PC-9 (cell line): ENCODE measurements around the gene QSER1. TPM values are rescaled to one million over a fixed set of nuclear protein-coding genes. Genes with fewer than 3 reads are reported as not detected.

Source experiments
- BruUV-seq: library from RNA; stranded (reverse); fragments of 400-500 nt; replicated peaks from 2 replicates; lab custom pipeline; 2021; lab: Mats Ljungman, UMichigan
- CTCF ChIA-PET: fragments of 300-600 bp; sonication (Branson Sonifier 250); formaldehyde crosslinking; loops from one replicate; lab custom pipeline; 2022; ENCODE audit warnings: antibody characterized with exemption; lab: Charles Lee
- POLR2A ChIA-PET: fragments of 300-600 bp; sonication (Branson Sonifier 250); formaldehyde crosslinking; loops from one replicate; lab custom pipeline; 2022; ENCODE audit warnings: antibody characterized with exemption; ENCODE audit not compliant: unreplicated experiment; lab: Charles Lee
- DNase-seq, 2 experiments: peaks; one replicate each; pipeline versions ENCODE4 v3.0.0 to v3.0.0-alpha.2; 2015 to 2022; ENCODE audit warnings: mixed read lengths in 1 of 2
- H2AFZ ChIP-seq: fragments of 200-600 bp; sonication (generic); 2 replicates; pipeline ENCODE4 v1.8.1; 2017; ENCODE audit warnings: antibody characterized with exemption
- H3F3A ChIP-seq: fragments of 200-600 bp; sonication (generic); 2 replicates; pipeline ENCODE4 v1.8.1; 2017; ENCODE audit warnings: antibody characterized with exemption, mild to moderate bottlenecking, low read depth; ENCODE audit not compliant: insufficient read depth
- H3K27ac ChIP-seq: fragments of 200-600 bp; sonication (generic); 2 replicates; pipeline ENCODE4 v1.6.1; 2016; ENCODE audit warnings: mixed run types
- H3K27me3 ChIP-seq: fragments of 200-600 bp; sonication (generic); 2 replicates; pipeline ENCODE4 v1.6.1; 2016; ENCODE audit warnings: low read depth, mixed run types; ENCODE audit not compliant: insufficient read depth
- H3K36me3 ChIP-seq: fragments of 200-600 bp; sonication (generic); 2 replicates; pipeline ENCODE4 v1.6.1; 2016; ENCODE audit warnings: low read depth, mixed run types
- H3K4me1 ChIP-seq: fragments of 200-600 bp; sonication (generic); replicated peaks from 2 replicates; pipeline ENCODE4 v1.6.1; 2016; ENCODE audit warnings: mixed run types; ENCODE audit not compliant: insufficient read depth
- H3K4me2 ChIP-seq: fragments of 200-600 bp; sonication (generic); 2 replicates; pipeline ENCODE4 v1.6.1; 2017; ENCODE audit warnings: mixed run types
- H3K4me3 ChIP-seq: fragments of 200-600 bp; sonication (generic); 2 replicates; pipeline ENCODE4 v1.6.1; 2016; ENCODE audit warnings: mixed run types
- H3K79me2 ChIP-seq: fragments of 200-600 bp; sonication (generic); 2 replicates; pipeline ENCODE4 v1.6.1; 2017; ENCODE audit warnings: low read depth, mixed run types
- H3K9me2 ChIP-seq: fragments of 200-600 bp; sonication (generic); 2 replicates; pipeline ENCODE4 v1.8.1; 2017; ENCODE audit warnings: mild to moderate bottlenecking; ENCODE audit not compliant: insufficient read depth
- H3K9me3 ChIP-seq: fragments of 200-600 bp; sonication (generic); 2 replicates; pipeline ENCODE4 v1.8.1; 2016; ENCODE audit warnings: low read depth; ENCODE audit not compliant: insufficient read depth
- H4K20me1 ChIP-seq: fragments of 200-600 bp; sonication (generic); 2 replicates; pipeline ENCODE4 v1.8.1; 2017; ENCODE audit not compliant: insufficient read depth
- CTCF ChIP-seq: fragments of 200-600 bp; sonication (generic); conservative IDR thresholded peaks from 2 replicates; pipeline ENCODE4 v1.6.1; 2017; ENCODE audit warnings: mixed run types, antibody characterized with exemption, mild to moderate bottlenecking, moderate library complexity
- EZH2 ChIP-seq: fragments of 200-600 bp; sonication (generic); IDR thresholded peaks from 2 replicates; pipeline ENCODE4 v1.8.0; 2017; ENCODE audit warnings: antibody characterized with exemption, low read depth
- intact Hi-C: fragments of 100-400 bp; cut with micrococcal nuclease; formaldehyde crosslinking; loops from one replicate; pipeline ENCODE4 v1.10.0; 2022; ENCODE audit not compliant: unreplicated experiment
- total RNA-seq: library from RNA; stranded (reverse); gene quantifications from 2 replicates; pipeline ENCODE4 v1.2.3, GENCODE V29; 2021

The QSER1 gene
- total RNA-seq, 1 experiment from 2014 or later: 60.2 TPM

GRCh38 chr11:32855601-32856000, 37.0 kb upstream of the QSER1 start:
- no peak for DNase-seq
- Histone ChIP-seq H3K9me3 (no peaks in the 10 kb centered on the region), H3F3A (no peaks in the 10 kb centered on the region; the same call in 1 of the 2 replicates), H4K20me1 (no peaks in the 10 kb centered on the region), H3K4me1 (no peaks in the 10 kb centered on the region), H3K27ac (no peak overlapping the region), H3K4me2 (no peak overlapping the region), H3K4me3 (no peak overlapping the region), H3K79me2 (no peaks in the 10 kb centered on the region), H3K9me2 (no peaks in the 10 kb centered on the region), H3K27me3 (no peaks in the 10 kb centered on the region), H2AFZ (no peak overlapping the region), H3K36me3 (no peaks in the 10 kb centered on the region; the same call in 1 of the 2 replicates)
- intact Hi-C loops: no loop called here
- POLR2A ChIA-PET: no interaction called here
- CTCF ChIA-PET: no interaction called here
- TF ChIP-seq CTCF (no peak), EZH2 (no peak)
- no TSS peak for BruUV-seq

GRCh38 chr11:32858731-32859130, 33.9 kb upstream of the QSER1 start:
- Histone ChIP-seq H3F3A (no peaks in the 10 kb centered on the region; the same call in 1 of the 2 replicates), H3K4me1 (no peaks in the 10 kb centered on the region), H3K27me3 (no peaks in the 10 kb centered on the region), H3K4me2 (no peak overlapping the region), H3K4me3 (no peak overlapping the region), H3K9me3 (no peaks in the 10 kb centered on the region), H3K36me3 (no peaks in the 10 kb centered on the region; the same call in 1 of the 2 replicates), H2AFZ (no peak overlapping the region), H3K79me2 (no peaks in the 10 kb centered on the region), H4K20me1 (no peaks in the 10 kb centered on the region), H3K27ac (no peak overlapping the region), H3K9me2 (no peaks in the 10 kb centered on the region)
- BruUV-seq: no TSS peak
- no peak for DNase-seq
- POLR2A ChIA-PET: no interaction called here
- intact Hi-C loops: no loop called here
- CTCF ChIA-PET: interaction anchor here (0.5 kb wide), 1 partner anchor 536 kb away, joined by 13 read pairs; no protein-coding TSS in a partner anchor
- TF ChIP-seq CTCF: peak; percentile 38; the same call in 1 of the 2 replicates
- no peak for TF ChIP-seq EZH2

DNA sequence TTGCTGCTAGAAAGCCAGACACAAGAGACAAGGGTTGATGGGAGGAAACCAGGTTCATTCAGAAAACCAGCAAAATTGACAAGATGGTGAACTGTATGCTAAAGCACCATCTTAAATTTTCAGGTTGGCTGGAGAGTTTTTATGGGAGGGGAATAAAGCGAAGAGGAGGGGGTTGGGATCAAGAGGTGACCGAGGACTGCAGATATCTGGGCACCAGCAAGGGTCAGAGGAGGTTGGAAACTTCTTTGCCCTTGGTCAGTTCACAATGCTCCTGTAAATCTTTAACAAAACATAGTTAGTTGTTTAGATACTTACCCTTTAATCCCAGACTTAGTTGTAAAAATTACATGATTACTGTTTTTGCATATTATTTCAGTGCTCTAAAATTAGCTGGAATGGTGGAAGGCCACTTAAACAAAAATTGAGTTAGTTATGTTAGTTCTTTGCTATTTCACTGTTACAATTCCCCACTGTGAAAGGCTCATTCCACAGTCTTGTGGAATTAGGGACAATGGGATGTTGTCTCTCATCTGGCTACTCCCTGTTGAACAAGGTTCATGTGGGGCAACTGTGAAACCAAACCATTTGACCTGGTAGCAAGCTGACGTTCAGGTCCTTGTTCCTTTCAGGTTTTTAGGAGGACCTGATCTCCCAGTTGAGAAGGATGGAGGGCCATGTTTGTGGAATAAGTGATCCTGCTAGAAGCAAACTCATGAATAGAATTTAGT, 30.6 kb upstream of the QSER1 start:
- H3K79me2 ChIP-seq: no peaks in the 10 kb centered on the region
- H2AFZ ChIP-seq: no peak overlapping the region
- DNase-seq: no peak
- no peak overlapping the region for H3K27ac ChIP-seq
- no peaks in the 10 kb centered on the region; the same call in 1 of the 2 replicates for H3F3A ChIP-seq
- no peaks in the 10 kb centered on the region for H3K9me2 ChIP-seq
- intact Hi-C loops: no loop called here
- H3K4me2 ChIP-seq: no peak overlapping the region
- CTCF ChIA-PET: no interaction called here
- BruUV-seq: no TSS peak
- H3K9me3 ChIP-seq: no peaks in the 10 kb centered on the region
- no peak for TF ChIP-seq CTCF
- H3K36me3 ChIP-seq: no peaks in the 10 kb centered on the region
- no peaks in the 10 kb centered on the region for H3K27me3 ChIP-seq
- no peak overlapping the region for H3K4me3 ChIP-seq
- no peaks in the 10 kb centered on the region for H3K4me1 ChIP-seq
- POLR2A ChIA-PET: no interaction called here
- no peaks in the 10 kb centered on the region for H4K20me1 ChIP-seq
